ENCODE results near the gene CSTF2T. TPM values are rescaled to one million over a fixed set of nuclear protein-coding genes. Genes with fewer than 3 reads are reported as not detected.

CSTF2T gene
- total RNA-seq, 3 donors from 2014 or later (not counting 1 experiment from before 2014, with no cell fraction given) = 29.8 to 34.8 (median 32.8) TPM

DNA sequence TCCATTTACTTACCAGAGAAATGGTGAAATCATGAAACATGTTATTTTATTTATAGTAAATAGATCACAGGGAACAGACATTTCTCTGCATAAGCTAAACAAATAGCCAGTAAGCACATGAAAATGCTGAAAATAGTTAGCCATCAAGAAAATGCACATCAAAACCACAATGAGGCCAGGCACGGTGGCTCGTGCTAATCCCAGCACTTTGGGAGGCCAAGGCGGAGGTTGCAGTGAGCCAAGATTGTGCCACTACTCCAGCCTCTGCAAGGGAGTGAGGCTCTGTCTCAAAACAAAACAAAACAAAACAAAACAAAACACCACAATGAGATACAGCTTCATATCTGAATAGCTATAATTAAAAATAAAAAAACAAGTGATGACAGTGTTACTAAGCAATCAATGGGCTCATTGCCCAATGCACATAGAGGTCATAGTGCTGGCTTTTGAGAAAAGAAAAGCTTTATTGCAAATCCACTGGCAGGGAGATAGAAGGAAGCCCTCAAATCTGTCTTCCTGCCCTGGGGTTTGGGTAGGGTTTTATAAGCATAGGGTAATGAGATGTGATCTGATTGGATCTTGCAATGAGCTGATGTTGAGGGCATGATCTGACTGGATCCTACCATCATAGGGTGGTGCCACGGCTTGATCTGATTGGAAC, 16.2 kb downstream of the CSTF2T start:
- Mint-ChIP-seq H3K9me3 (no peaks in the 10 kb centered on the region), H3K4me3 (no peak overlapping the region), H3K27ac (no peak overlapping the region), H3K4me1 (no peaks in the 10 kb centered on the region), H3K27me3 (ENCODE audit: low read depth in 2 of 2) (peaks cover 9 to 39% of the 10 kb centered on the region in 2 donors), H3K36me3 (no peaks in the 10 kb centered on the region)
- Histone ChIP-seq H3K4me1 (ENCODE audit: control insufficient read depth, insufficient read depth, low read length) (no peaks in the 10 kb centered on the region), H3K27ac (ENCODE audit: low read length) (no peak overlapping the region), H3K27me3 (ENCODE audit: control insufficient read depth, insufficient read depth, low read length) (no peaks in the 10 kb centered on the region), H3K9me3 (ENCODE audit: control insufficient read depth, insufficient read depth, low read length) (no peaks in the 10 kb centered on the region), H3K4me3 (ENCODE audit: low read length) (no peak overlapping the region), H3K36me3 (ENCODE audit: control insufficient read depth, insufficient read depth, low read length) (no peaks in the 10 kb centered on the region)
- intact Hi-C loops (cut with micrococcal nuclease) = no loop called here
- TF ChIP-seq CTCF (IDR thresholded peaks at IDR 0.05) = no peak
- WGBS (ENCODE audit: insufficient coverage) = 91% methylated on average over 4 of the region's 4 CpGs
- no peak for ATAC-seq
- DNase-seq = no peak

- Histone ChIP-seq H3K27ac (ENCODE audit: low read length) (no peak overlapping the region), H3K4me1 (ENCODE audit: control insufficient read depth, insufficient read depth, low read length) (no peaks in the 10 kb centered on the region), H3K27me3 (ENCODE audit: control insufficient read depth, insufficient read depth, low read length) (peaks cover 4% of the 10 kb centered on the region), H3K9me3 (ENCODE audit: control insufficient read depth, insufficient read depth, low read length) (no peaks in the 10 kb centered on the region), H3K36me3 (ENCODE audit: control insufficient read depth, insufficient read depth, low read length) (no peaks in the 10 kb centered on the region), H3K4me3 (ENCODE audit: low read length) (no peak overlapping the region)
- H3K27ac Mint-ChIP-seq = no peak overlapping the region
- WGBS (ENCODE audit: insufficient coverage) = 73% methylated on average over 6 of the region's 6 CpGs
- H3K4me3 Mint-ChIP-seq = no peak overlapping the region
- ATAC-seq (no peak), DNase-seq (no peak)
- H3K36me3 Mint-ChIP-seq = no peaks in the 10 kb centered on the region
- H3K27me3 Mint-ChIP-seq (ENCODE audit: low read depth in 2 of 2) = peaks cover 14 to 47% of the 10 kb centered on the region in 2 donors
- intact Hi-C loops (cut with micrococcal nuclease) = no loop called here
- no peaks in the 10 kb centered on the region for H3K9me3 Mint-ChIP-seq
- no peak for TF ChIP-seq CTCF (IDR thresholded peaks at IDR 0.05)
- no peaks in the 10 kb centered on the region for H3K4me1 Mint-ChIP-seq
Measured at GRCh38 chr10:51679841-51680240, 19.6 kb downstream of the CSTF2T start.

DNA sequence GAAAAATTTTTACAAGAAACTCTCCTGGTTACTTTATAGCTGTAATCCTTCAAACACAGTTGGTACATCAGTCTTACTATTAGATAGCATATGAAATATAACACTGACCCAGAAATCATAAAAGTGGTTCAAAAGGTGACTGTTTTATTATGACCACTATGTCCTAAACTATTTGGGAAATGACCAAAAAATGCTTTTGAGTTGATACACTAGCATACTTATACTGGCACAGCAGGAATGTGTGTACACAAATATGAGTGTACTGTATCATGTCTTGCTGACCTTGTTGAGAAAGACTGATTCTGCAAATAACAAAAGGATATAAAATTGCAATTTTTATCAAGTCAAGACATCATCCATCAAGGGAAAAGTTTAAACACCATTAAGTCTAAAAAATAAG, 24.3 kb downstream of the CSTF2T start:
- Histone ChIP-seq H3K36me3 (ENCODE audit: control insufficient read depth, insufficient read depth, low read length) (no peaks in the 10 kb centered on the region), H3K27ac (ENCODE audit: low read length) (no peak overlapping the region), H3K4me1 (ENCODE audit: control insufficient read depth, insufficient read depth, low read length) (no peaks in the 10 kb centered on the region), H3K4me3 (ENCODE audit: low read length) (no peak overlapping the region), H3K9me3 (ENCODE audit: control insufficient read depth, insufficient read depth, low read length) (no peaks in the 10 kb centered on the region), H3K27me3 (ENCODE audit: control insufficient read depth, insufficient read depth, low read length) (peaks cover 4% of the 10 kb centered on the region)
- Mint-ChIP-seq H3K36me3 (no peaks in the 10 kb centered on the region), H3K27me3 (ENCODE audit: low read depth in 2 of 2) (peaks cover 8 to 36% of the 10 kb centered on the region in 2 donors), H3K4me1 (no peaks in the 10 kb centered on the region), H3K27ac (no peak overlapping the region), H3K9me3 (no peaks in the 10 kb centered on the region), H3K4me3 (no peak overlapping the region)
- ATAC-seq (no peak), DNase-seq (no peak)
- intact Hi-C loops (cut with micrococcal nuclease) = no loop called here
- TF ChIP-seq CTCF (IDR thresholded peaks at IDR 0.05) = no peak

- TF ChIP-seq CTCF (IDR thresholded peaks at IDR 0.05) = no peak
- no peak overlapping the region for H3K4me3 ChIP-seq (ENCODE audit: low read length)
- Mint-ChIP-seq H3K36me3 (no peaks in the 10 kb centered on the region), H3K9me3 (no peaks in the 10 kb centered on the region), H3K4me3 (no peak overlapping the region), H3K27ac (no peak overlapping the region), H3K27me3 (ENCODE audit: low read depth in 2 of 2) (peaks cover 3 to 12% of the 10 kb centered on the region in 2 donors), H3K4me1 (no peaks in the 10 kb centered on the region)
- intact Hi-C loops (cut with micrococcal nuclease) = no loop called here
- H3K27ac ChIP-seq (ENCODE audit: low read length) = no peak overlapping the region
- no peaks in the 10 kb centered on the region for H3K4me1 ChIP-seq (ENCODE audit: control insufficient read depth, insufficient read depth, low read length)
- H3K36me3 ChIP-seq (ENCODE audit: control insufficient read depth, insufficient read depth, low read length) = no peaks in the 10 kb centered on the region
- H3K27me3 ChIP-seq (ENCODE audit: control insufficient read depth, insufficient read depth, low read length) = peaks cover 2% of the 10 kb centered on the region
- ATAC-seq (no peak), DNase-seq (no peak)
- H3K9me3 ChIP-seq (ENCODE audit: control insufficient read depth, insufficient read depth, low read length) = no peaks in the 10 kb centered on the region
Measured at GRCh38 chr10:51672039-51672535, 27.3 kb downstream of the CSTF2T start.
